SK-N-SH treated with all-trans-retinoic acid at 6 μM for 48 hours (cell line): ENCODE measurements around the gene FMN1.

Experiments
- ATAC-seq: fragments of 200-7000 bp; cut with Tn5 transposase; 3 replicates; pipeline ENCODE4 v1.9.1; 2020; ENCODE audit warnings: mild to moderate bottlenecking, moderate library complexity
- ARNTL ChIP-seq: fragments of 450-650 bp; formaldehyde crosslinking; IDR thresholded peaks from 2 replicates; pipeline ENCODE4 v1.5.0; 2020; ENCODE audit warnings: low read depth, mild to moderate bottlenecking, moderate library complexity, borderline replicate concordance
- BACH2 ChIP-seq: fragments of 250-450 bp; sonication (Bioruptor Pico); IDR thresholded peaks from 2 replicates; pipeline ENCODE4 v1.9.0; 2021; ENCODE audit warnings: mild to moderate bottlenecking, borderline replicate concordance
- CREB5 ChIP-seq: fragments of 250-450 bp; sonication (Bioruptor Pico); IDR thresholded peaks from 2 replicates; pipeline ENCODE4 v1.5.1; 2020; ENCODE audit warnings: low read depth, mild to moderate bottlenecking, moderate library complexity
- CSDC2 ChIP-seq: fragments of 250-450 bp; sonication (Bioruptor Pico); IDR thresholded peaks from 2 replicates; pipeline ENCODE4 v1.5.0; 2020; ENCODE audit warnings: mild to moderate bottlenecking, moderate library complexity
- GLIS3 ChIP-seq: fragments of 250-450 bp; sonication (Bioruptor Pico); IDR thresholded peaks from 2 replicates; pipeline ENCODE4 v1.5.0; 2020; ENCODE audit warnings: mild to moderate bottlenecking, moderate library complexity
- ISL1 ChIP-seq: fragments of 250-450 bp; sonication (Bioruptor Pico); IDR thresholded peaks from 2 replicates; pipeline ENCODE4 v2.1.2; 2022; ENCODE audit warnings: mild to moderate bottlenecking, moderate library complexity
- OSR1 ChIP-seq: fragments of 250-450 bp; sonication (Bioruptor Pico); IDR thresholded peaks from 2 replicates; pipeline ENCODE4 v1.8.0; 2022; ENCODE audit warnings: moderate library complexity, mild to moderate bottlenecking, inconsistent platforms
- POU6F1 ChIP-seq: fragments of 250-450 bp; sonication (Bioruptor Pico); IDR thresholded peaks from 2 replicates; pipeline ENCODE4 v1.8.0; 2021; ENCODE audit warnings: low read depth, mild to moderate bottlenecking, moderate library complexity, borderline replicate concordance
- PPARA ChIP-seq: fragments of 250-450 bp; sonication (Bioruptor Pico); IDR thresholded peaks from 2 replicates; pipeline ENCODE4 v1.5.0; 2020; ENCODE audit warnings: mild to moderate bottlenecking, borderline replicate concordance
- SNAI2 ChIP-seq: fragments of 250-450 bp; sonication (Bioruptor Pico); IDR thresholded peaks from 2 replicates; pipeline ENCODE4 v1.5.0; 2020; ENCODE audit warnings: mild to moderate bottlenecking, moderate library complexity
- TOX ChIP-seq: fragments of 250-450 bp; sonication (Bioruptor Pico); IDR thresholded peaks from 2 replicates; pipeline ENCODE4 v1.8.0; 2021; ENCODE audit warnings: mild to moderate bottlenecking, moderate library complexity, borderline replicate concordance
- TSHZ2 ChIP-seq: fragments of 250-450 bp; sonication (Bioruptor Pico); IDR thresholded peaks from 2 replicates; pipeline ENCODE4 v1.5.0; 2020; ENCODE audit warnings: mild to moderate bottlenecking, moderate library complexity
- ZC3H10 ChIP-seq: fragments of 250-450 bp; sonication (Bioruptor Pico); IDR thresholded peaks from 2 replicates; pipeline ENCODE4 v1.5.1; 2021; ENCODE audit warnings: mild to moderate bottlenecking, moderate library complexity
- ZFP3 ChIP-seq: fragments of 250-450 bp; sonication (Bioruptor Pico); IDR thresholded peaks from 2 replicates; pipeline ENCODE4 v1.5.0; 2020; ENCODE audit warnings: mild to moderate bottlenecking, moderate library complexity
- ZFP30 ChIP-seq: fragments of 450-650 bp; formaldehyde crosslinking; IDR thresholded peaks from 2 replicates; pipeline ENCODE4 v1.5.0; 2022; ENCODE audit warnings: mild to moderate bottlenecking, moderate library complexity
- ZNF565 ChIP-seq: fragments of 450-650 bp; formaldehyde crosslinking; conservative IDR thresholded peaks from 2 replicates; pipeline ENCODE4 v1.5.0; 2020; ENCODE audit warnings: low read depth, mild to moderate bottlenecking, moderate library complexity
- ZNF70 ChIP-seq: fragments of 450-650 bp; formaldehyde crosslinking; IDR thresholded peaks from 2 replicates; pipeline ENCODE4 v1.5.0; 2020; ENCODE audit warnings: mild to moderate bottlenecking, moderate library complexity
- ZNF8 ChIP-seq: fragments of 450-650 bp; formaldehyde crosslinking; IDR thresholded peaks from 2 replicates; pipeline ENCODE4 v1.5.0; 2020; ENCODE audit warnings: mild to moderate bottlenecking, moderate library complexity
- TF ChIP-seq, protein P1 (sequence below): fragments of 250-450 bp; sonication (Bioruptor Pico); IDR thresholded peaks from 2 replicates; pipeline ENCODE4 v1.8.0; 2020; ENCODE audit warnings: mild to moderate bottlenecking, moderate library complexity, borderline replicate concordance

The FMN1 gene

DNA sequence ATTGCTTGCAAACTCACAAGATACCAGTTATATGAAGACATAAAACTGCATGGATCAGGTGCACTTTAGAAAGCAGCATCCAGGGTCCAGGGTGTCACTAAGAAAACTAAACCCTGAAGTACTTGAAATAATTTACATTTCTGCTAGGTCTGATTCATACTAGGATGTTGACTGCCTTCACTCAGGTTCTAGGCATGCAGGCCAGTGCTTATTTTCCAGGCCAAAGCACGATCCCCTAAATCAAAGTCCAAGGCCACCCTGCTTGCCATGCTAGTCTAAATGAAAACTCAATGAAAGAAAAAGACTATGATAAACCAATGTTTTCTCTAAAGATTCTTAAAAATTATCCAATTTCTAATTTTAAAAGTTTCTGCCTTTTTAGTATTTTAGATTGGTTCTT is 427.3 kb downstream of the FMN1 start:
- TF ChIP-seq ISL1 (CRISPR knock-in tag) (no peak), TSHZ2 (CRISPR knock-in tag) (no peak), ZNF8 (CRISPR knock-in tag) (no peak), ZFP30 (no peak), OSR1 (CRISPR knock-in tag) (no peak), ZNF565 (CRISPR knock-in tag) (no peak), TOX (CRISPR knock-in tag) (no peak), ZNF70 (no peak), BACH2 (no peak), POU6F1 (CRISPR knock-in tag) (no peak), SNAI2 (CRISPR knock-in tag) (no peak)
- TF ChIP-seq, protein P1, sequence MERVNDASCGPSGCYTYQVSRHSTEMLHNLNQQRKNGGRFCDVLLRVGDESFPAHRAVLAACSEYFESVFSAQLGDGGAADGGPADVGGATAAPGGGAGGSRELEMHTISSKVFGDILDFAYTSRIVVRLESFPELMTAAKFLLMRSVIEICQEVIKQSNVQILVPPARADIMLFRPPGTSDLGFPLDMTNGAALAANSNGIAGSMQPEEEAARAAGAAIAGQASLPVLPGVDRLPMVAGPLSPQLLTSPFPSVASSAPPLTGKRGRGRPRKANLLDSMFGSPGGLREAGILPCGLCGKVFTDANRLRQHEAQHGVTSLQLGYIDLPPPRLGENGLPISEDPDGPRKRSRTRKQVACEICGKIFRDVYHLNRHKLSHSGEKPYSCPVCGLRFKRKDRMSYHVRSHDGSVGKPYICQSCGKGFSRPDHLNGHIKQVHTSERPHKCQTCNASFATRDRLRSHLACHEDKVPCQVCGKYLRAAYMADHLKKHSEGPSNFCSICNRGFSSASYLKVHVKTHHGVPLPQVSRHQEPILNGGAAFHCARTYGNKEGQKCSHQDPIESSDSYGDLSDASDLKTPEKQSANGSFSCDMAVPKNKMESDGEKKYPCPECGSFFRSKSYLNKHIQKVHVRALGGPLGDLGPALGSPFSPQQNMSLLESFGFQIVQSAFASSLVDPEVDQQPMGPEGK (CRISPR knock-in tag) = no peak
- TF ChIP-seq, all 23 proteins: peak for 0

DNA sequence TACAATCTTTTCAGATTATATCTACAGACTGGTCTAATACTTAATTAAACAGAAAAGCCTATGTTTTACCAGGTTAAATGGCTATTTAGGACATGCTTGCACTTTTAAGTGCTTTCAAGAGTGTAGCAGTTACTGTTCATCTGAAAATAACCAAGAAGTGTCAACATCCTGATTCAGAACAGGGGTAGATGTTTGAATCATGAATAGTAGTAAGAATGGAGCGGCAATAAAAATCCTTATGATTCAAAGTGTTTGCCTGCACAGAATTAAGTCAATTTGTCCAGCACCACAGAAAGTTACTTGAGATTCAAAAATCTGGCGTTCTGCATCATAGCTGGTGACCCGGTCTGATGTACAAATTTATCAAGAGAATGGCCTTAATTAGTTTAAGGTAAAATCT is 428.4 kb downstream of the FMN1 start:
- TF ChIP-seq CREB5 (no peak), ZNF70 (no peak), ZNF8 (CRISPR knock-in tag) (no peak), SNAI2 (CRISPR knock-in tag) (no peak), GLIS3 (CRISPR knock-in tag) (no peak), PPARA (CRISPR knock-in tag) (no peak), ZFP3 (no peak), BACH2 (no peak), ZC3H10 (CRISPR knock-in tag) (no peak), CSDC2 (CRISPR knock-in tag) (no peak), TSHZ2 (CRISPR knock-in tag) (no peak), ZFP30 (no peak), ARNTL (CRISPR knock-in tag) (no peak)
- TF ChIP-seq, protein P1 (CRISPR knock-in tag) = no peak
- no peak for ATAC-seq

More for the DNA sequence above, 427.3 kb downstream of the FMN1 start:
- no peak for ATAC-seq
